Caco-2 (cell line): ENCODE results near the gene PRDM10. TPM values are rescaled to one million over a fixed set of nuclear protein-coding genes. Genes with fewer than 3 reads are reported as not detected.

Source experiments
- BruUV-seq: library from RNA; stranded (reverse); fragments of 400-500 nt; replicated peaks from 2 replicates; lab custom pipeline; 2021; lab: Mats Ljungman, UMichigan
- CTCF ChIA-PET: fragments of 300-600 bp; sonication (Branson Sonifier 250); formaldehyde crosslinking; loops from one replicate; lab custom pipeline; 2022; ENCODE audit warnings: antibody characterized with exemption; lab: Charles Lee
- POLR2A ChIA-PET: fragments of 300-600 bp; sonication (Branson Sonifier 250); formaldehyde crosslinking; loops from one replicate; lab custom pipeline; 2022; ENCODE audit warnings: antibody characterized with exemption; lab: Charles Lee
- DNase-seq, 2 experiments: peaks; one replicate each; pipeline versions ENCODE4 v3.0.0 to v3.0.0-alpha.2; 2020 to 2022
- H3K27me3 ChIP-seq: replicated peaks from 2 replicates; pipeline ENCODE4 v1.6.0; 2011; ENCODE audit warnings: low read length; ENCODE audit not compliant: control insufficient read depth, insufficient read depth
- H3K36me3 ChIP-seq: 2 replicates; pipeline ENCODE4 v1.5.1; 2011; ENCODE audit warnings: low read length; ENCODE audit not compliant: control insufficient read depth, insufficient read depth
- H3K4me1 ChIP-seq: fragments of 250-450 bp; sonication (Bioruptor Pico); 2 replicates; pipeline ENCODE4 v1.5.1; 2020; ENCODE audit warnings: mild to moderate bottlenecking
- H3K4me3 ChIP-seq: 2 replicates; pipeline ENCODE4 v1.5.1; 2011; ENCODE audit warnings: low read depth, mild to moderate bottlenecking, control low read depth, low read length
- H3K9me3 ChIP-seq: fragments of 250-450 bp; sonication (Bioruptor Pico); 2 replicates; pipeline ENCODE4 v1.5.1; 2020; ENCODE audit warnings: mild to moderate bottlenecking, moderate library complexity
- H3K27ac Mint-ChIP-seq: one replicate; pipeline ENCODE4 v1.8.0; 2022; ENCODE audit warnings: mixed read lengths; ENCODE audit not compliant: unreplicated experiment
- H3K27me3 Mint-ChIP-seq: one replicate; pipeline ENCODE4 v1.8.0; 2022; ENCODE audit warnings: mixed read lengths; ENCODE audit not compliant: insufficient read depth, unreplicated experiment
- H3K36me3 Mint-ChIP-seq: one replicate; pipeline ENCODE4 v1.8.0; 2022; ENCODE audit warnings: mild to moderate bottlenecking, mixed read lengths; ENCODE audit not compliant: insufficient read depth, unreplicated experiment
- H3K4me1 Mint-ChIP-seq: one replicate; pipeline ENCODE4 v1.8.0; 2022; ENCODE audit warnings: low read depth, mixed read lengths; ENCODE audit not compliant: unreplicated experiment
- H3K4me3 Mint-ChIP-seq: one replicate; pipeline ENCODE4 v1.8.0; 2022; ENCODE audit warnings: mild to moderate bottlenecking, moderate library complexity, mixed read lengths; ENCODE audit not compliant: unreplicated experiment
- H3K9me3 Mint-ChIP-seq: one replicate; pipeline ENCODE4 v1.8.0; 2022; ENCODE audit warnings: mixed read lengths; ENCODE audit not compliant: unreplicated experiment
- intact Hi-C: fragments of 100-400 bp; cut with micrococcal nuclease; formaldehyde crosslinking; loops from one replicate; pipeline ENCODE4 v1.10.0; 2022; ENCODE audit not compliant: unreplicated experiment
- total RNA-seq: library from RNA; stranded (reverse); gene quantifications from 2 replicates; pipeline ENCODE4 v1.2.3, GENCODE V29; 2022
- TF ChIP-seq, protein P1 (sequence below), 2 experiments: fragments of 200-600 bp in 1 of 2; IDR thresholded peaks; 1 replicate in 1 of 2; 2 replicates in 1 of 2; pipeline versions ENCODE4 v1.5.1 to v1.8.0; 2011 to 2022; ENCODE audit warnings: antibody characterized with exemption in 1 of 2, control low read depth in 1 of 2, inconsistent platforms in 1 of 2, low read depth in 1 of 2, low read length in 1 of 2, mild to moderate bottlenecking in 1 of 2, moderate library complexity in 1 of 2; ENCODE audit not compliant: insufficient read depth in 1 of 2, severe bottlenecking in 1 of 2, unreplicated experiment in 1 of 2

Gene PRDM10
- total RNA-seq, 1 experiment from 2014 or later: 11.8 TPM

DNA sequence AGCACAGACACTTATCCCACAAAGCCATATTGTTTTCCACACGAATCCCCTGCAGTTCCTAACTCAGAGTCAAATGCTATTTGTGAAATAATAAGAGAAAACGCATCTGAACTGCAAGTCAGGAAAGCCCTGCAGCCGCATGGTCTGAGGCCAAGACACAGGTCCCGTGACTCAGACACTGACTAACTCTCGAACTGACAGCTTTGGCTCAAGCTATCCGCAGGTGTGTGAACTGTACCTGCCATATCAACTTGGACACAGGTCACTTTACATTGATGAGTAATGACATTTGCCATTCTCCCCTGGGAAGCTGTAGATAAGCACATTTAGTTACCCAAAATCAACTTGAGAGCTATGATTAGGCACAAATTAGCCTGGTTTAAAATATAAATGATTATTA lies 72.3 kb downstream of the PRDM10 start:
- Mint-ChIP-seq H3K27ac (no peak overlapping the region), H3K27me3 (no peaks in the 10 kb centered on the region), H3K4me3 (no peak overlapping the region), H3K4me1 (no peaks in the 10 kb centered on the region), H3K36me3 (peaks cover 6% of the 10 kb centered on the region), H3K9me3 (no peaks in the 10 kb centered on the region)
- 0 out of 2 replicates have a peak, but pooled peaks cover 2% of the 10 kb centered on the region for H3K36me3 ChIP-seq
- H3K4me3 ChIP-seq: no peak overlapping the region
- no TSS peak for BruUV-seq
- POLR2A ChIA-PET: interaction anchor here (1.4 kb wide), 1 partner anchor 13 kb away, joined by 4 read pairs; no protein-coding TSS in a partner anchor
- TF ChIP-seq, protein P1, sequence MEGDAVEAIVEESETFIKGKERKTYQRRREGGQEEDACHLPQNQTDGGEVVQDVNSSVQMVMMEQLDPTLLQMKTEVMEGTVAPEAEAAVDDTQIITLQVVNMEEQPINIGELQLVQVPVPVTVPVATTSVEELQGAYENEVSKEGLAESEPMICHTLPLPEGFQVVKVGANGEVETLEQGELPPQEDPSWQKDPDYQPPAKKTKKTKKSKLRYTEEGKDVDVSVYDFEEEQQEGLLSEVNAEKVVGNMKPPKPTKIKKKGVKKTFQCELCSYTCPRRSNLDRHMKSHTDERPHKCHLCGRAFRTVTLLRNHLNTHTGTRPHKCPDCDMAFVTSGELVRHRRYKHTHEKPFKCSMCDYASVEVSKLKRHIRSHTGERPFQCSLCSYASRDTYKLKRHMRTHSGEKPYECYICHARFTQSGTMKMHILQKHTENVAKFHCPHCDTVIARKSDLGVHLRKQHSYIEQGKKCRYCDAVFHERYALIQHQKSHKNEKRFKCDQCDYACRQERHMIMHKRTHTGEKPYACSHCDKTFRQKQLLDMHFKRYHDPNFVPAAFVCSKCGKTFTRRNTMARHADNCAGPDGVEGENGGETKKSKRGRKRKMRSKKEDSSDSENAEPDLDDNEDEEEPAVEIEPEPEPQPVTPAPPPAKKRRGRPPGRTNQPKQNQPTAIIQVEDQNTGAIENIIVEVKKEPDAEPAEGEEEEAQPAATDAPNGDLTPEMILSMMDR (IDR thresholded peaks at IDR 0.05; ENCODE audit: insufficient read depth in 1 of 2, low read depth in 1 of 2, low read length in 1 of 2, severe bottlenecking in 1 of 2, unreplicated experiment in 1 of 2): no peak
- H3K9me3 ChIP-seq: no peaks in the 10 kb centered on the region
- DNase-seq: no peak
- CTCF ChIA-PET: interaction anchor here (0.7 to 2.4 kb wide), 2 partner anchors 17 to 202 kb away, joined by 3 to 11 read pairs; no protein-coding TSS in a partner anchor
- no peaks in the 10 kb centered on the region for H3K27me3 ChIP-seq
- intact Hi-C loops: no loop called here
- H3K4me1 ChIP-seq: no peaks in the 10 kb centered on the region

DNA sequence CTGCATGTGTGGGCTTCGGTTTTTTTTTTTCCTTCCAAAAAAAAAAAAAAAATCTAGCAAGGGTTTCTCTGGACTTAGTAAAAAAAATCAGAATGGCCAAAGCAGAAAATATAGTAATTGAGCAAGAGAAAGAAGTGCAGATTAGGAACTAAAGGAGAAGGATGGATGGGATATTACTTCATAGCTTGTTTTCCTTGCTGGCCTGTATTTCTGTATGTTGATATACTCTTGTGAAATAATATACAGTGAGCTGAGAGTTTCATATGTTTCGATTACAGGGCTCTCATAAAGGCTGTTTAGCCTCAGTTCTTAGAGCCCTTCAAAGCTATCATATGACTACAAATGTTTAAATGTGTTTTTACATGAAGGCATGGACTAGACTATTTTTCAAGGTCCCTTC lies 72.9 kb downstream of the PRDM10 start:
- Mint-ChIP-seq H3K27ac (no peak overlapping the region), H3K9me3 (no peaks in the 10 kb centered on the region), H3K4me1 (no peaks in the 10 kb centered on the region), H3K4me3 (no peak overlapping the region), H3K27me3 (no peaks in the 10 kb centered on the region), H3K36me3 (peaks cover 6% of the 10 kb centered on the region)
- intact Hi-C loops: loop anchor here (5.0 kb wide), 1 partner anchor 33 kb away; no protein-coding TSS in a partner anchor
- no TSS peak for BruUV-seq
- Histone ChIP-seq H3K4me3 (no peak overlapping the region), H3K27me3 (no peaks in the 10 kb centered on the region), H3K36me3 (0 out of 2 replicates have a peak, but pooled peaks cover 2% of the 10 kb centered on the region), H3K9me3 (no peaks in the 10 kb centered on the region), H3K4me1 (no peaks in the 10 kb centered on the region)
- no peak for DNase-seq
- TF ChIP-seq, protein P1 (IDR thresholded peaks at IDR 0.05; ENCODE audit: insufficient read depth in 1 of 2, low read depth in 1 of 2, low read length in 1 of 2, severe bottlenecking in 1 of 2, unreplicated experiment in 1 of 2): no peak
- POLR2A ChIA-PET: interaction anchor here (0.5 to 1.4 kb wide), 2 partner anchors 13 to 140 kb away, joined by 3 to 4 read pairs; partner anchors contain the start of gene APLP2
- CTCF ChIA-PET: interaction anchor here (0.7 to 2.4 kb wide), 2 partner anchors 18 to 202 kb away, joined by 3 to 11 read pairs; no protein-coding TSS in a partner anchor

DNA sequence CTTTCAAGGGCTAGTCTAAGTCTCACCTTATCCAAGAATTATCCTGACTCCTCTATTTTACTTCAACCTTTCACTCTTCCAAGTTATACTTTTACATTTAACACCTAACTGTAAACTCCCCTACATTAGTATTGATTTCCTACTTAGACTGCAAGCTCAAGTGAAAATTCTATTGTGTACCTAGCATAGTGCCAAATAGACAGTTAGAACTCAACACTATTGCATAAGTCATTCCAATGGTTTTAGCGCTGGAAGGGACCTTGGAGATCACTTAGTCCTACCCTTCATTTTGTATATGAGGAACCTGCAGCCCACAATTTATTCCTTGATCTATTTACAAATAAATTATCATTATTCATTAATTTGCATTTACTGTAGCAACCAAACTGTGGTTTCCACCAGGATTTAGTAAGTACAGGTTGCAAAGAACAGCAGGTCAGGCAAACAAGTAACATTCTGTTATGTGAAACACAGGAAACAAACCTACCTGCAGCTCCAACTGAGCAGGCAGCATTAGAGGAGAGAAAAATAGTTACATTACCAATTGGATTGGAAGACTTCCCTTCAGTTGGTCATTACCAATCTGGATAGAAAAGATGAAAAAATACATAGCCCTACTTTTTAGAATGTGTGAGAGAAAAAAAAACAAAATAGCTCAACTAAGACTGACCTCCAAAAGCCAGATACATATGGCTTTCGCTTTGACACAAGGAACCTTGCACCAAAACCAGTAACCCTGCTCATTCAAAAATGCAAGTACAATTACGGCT lies 73.5 kb downstream of the PRDM10 start:
- intact Hi-C loops: loop anchor here (5.0 kb wide), 1 partner anchor 33 kb away; no protein-coding TSS in a partner anchor
- H3K27ac Mint-ChIP-seq: no peak overlapping the region
- ChIA-PET CTCF (interaction anchor here (1.7 to 2.4 kb wide), 2 partner anchors 203 kb away, joined by 4 to 11 read pairs; no protein-coding TSS in a partner anchor), POLR2A (interaction anchor here (0.5 to 1.4 kb wide), 3 partner anchors 14 to 141 kb away, joined by 3 to 4 read pairs (median 3); partner anchors contain the start of genes APLP2 and PRDM10)
- no peaks in the 10 kb centered on the region for H3K27me3 ChIP-seq
- TF ChIP-seq, protein P1 (IDR thresholded peaks at IDR 0.05; ENCODE audit: insufficient read depth in 1 of 2, low read depth in 1 of 2, low read length in 1 of 2, severe bottlenecking in 1 of 2, unreplicated experiment in 1 of 2): no peak
- no peaks in the 10 kb centered on the region for H3K9me3 ChIP-seq
- H3K4me1 ChIP-seq: no peaks in the 10 kb centered on the region
- no peaks in the 10 kb centered on the region for H3K27me3 Mint-ChIP-seq
- H3K4me3 ChIP-seq: no peak overlapping the region
- no TSS peak for BruUV-seq
- no peaks in the 10 kb centered on the region for H3K9me3 Mint-ChIP-seq
- no peaks in the 10 kb centered on the region for H3K4me1 Mint-ChIP-seq
- DNase-seq: no peak
- H3K36me3 Mint-ChIP-seq: peaks cover 6% of the 10 kb centered on the region
- H3K4me3 Mint-ChIP-seq: no peak overlapping the region
- 0 out of 2 replicates have a peak, but pooled peaks cover 2% of the 10 kb centered on the region for H3K36me3 ChIP-seq
